WTC11 (cell line): ENCODE data around the gene SMAP2.

Source experiments
- ARID4B ChIP-seq: sonication (generic); formaldehyde crosslinking; IDR thresholded peaks from 2 replicates; pipeline ENCODE4 v1.8.0; 2023; ENCODE audit warnings: missing genetic modification reagents, mild to moderate bottlenecking, borderline replicate concordance
- CREB1 ChIP-seq: sonication (generic); formaldehyde crosslinking; IDR thresholded peaks from 2 replicates; pipeline ENCODE4 v1.8.0; 2023; ENCODE audit warnings: mild to moderate bottlenecking, missing genetic modification reagents
- CTCF ChIP-seq: fragments of 200-600 bp; IDR thresholded peaks from 2 replicates; pipeline ENCODE4 v1.8.0; 2022; ENCODE audit warnings: antibody characterized with exemption
- ELF4 ChIP-seq: sonication (generic); formaldehyde crosslinking; IDR thresholded peaks from 2 replicates; pipeline ENCODE4 v1.8.1; 2022; ENCODE audit warnings: low read depth, mild to moderate bottlenecking, moderate library complexity, missing genetic modification reagents
- FOXK1 ChIP-seq: sonication (generic); formaldehyde crosslinking; IDR thresholded peaks from 2 replicates; pipeline ENCODE4 v1.8.0; 2022; ENCODE audit warnings: mild to moderate bottlenecking, moderate library complexity, missing genetic modification reagents
- MLX ChIP-seq: sonication (generic); formaldehyde crosslinking; IDR thresholded peaks from 2 replicates; pipeline ENCODE4 v1.8.1; 2023; ENCODE audit warnings: mild to moderate bottlenecking, missing genetic modification reagents, moderate library complexity
- NR2C2 ChIP-seq: sonication (generic); formaldehyde crosslinking; IDR thresholded peaks from 2 replicates; pipeline ENCODE4 v1.8.0; 2022; ENCODE audit warnings: mild to moderate bottlenecking, missing genetic modification reagents
- USF2 ChIP-seq: sonication (generic); formaldehyde crosslinking; IDR thresholded peaks from 2 replicates; pipeline ENCODE4 v1.8.1; 2023; ENCODE audit warnings: mild to moderate bottlenecking, missing genetic modification reagents, moderate library complexity
- ZNF121 ChIP-seq: sonication (generic); formaldehyde crosslinking; IDR thresholded peaks from 2 replicates; pipeline ENCODE4 v1.8.0; 2023; ENCODE audit warnings: missing genetic modification reagents
- ZNF138 ChIP-seq: sonication (generic); formaldehyde crosslinking; conservative IDR thresholded peaks from 2 replicates; pipeline ENCODE4 v1.8.1; 2022; ENCODE audit warnings: mild to moderate bottlenecking, moderate library complexity, missing genetic modification reagents
- TF ChIP-seq, protein P1 (sequence below): sonication (generic); formaldehyde crosslinking; IDR thresholded peaks from 2 replicates; pipeline ENCODE4 v1.8.0; 2022; ENCODE audit warnings: mild to moderate bottlenecking, missing genetic modification reagents

DNA sequence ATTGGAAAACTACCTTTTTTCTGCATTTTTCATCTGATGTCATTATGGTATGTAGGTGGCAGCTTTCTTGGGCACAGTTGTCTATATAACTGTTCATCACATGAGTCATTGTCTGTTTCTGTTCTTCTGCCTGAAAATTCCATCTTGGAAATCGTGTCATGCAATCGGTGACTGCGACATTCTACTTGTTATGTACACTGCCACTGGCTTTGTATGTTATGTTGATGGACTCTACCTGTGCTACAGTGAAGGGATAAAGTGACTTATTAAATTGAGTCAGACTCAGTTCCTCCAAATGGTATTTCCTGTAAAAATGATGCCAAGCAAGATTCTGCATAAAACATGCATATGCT lies 8.6 kb downstream of the SMAP2 start:
- TF ChIP-seq CTCF (no peak), ZNF121 (no peak), MLX (no peak), ARID4B (no peak), CREB1 (no peak), FOXK1 (CRISPR knock-in tag) (no peak), ZNF138 (CRISPR knock-in tag) (no peak), USF2 (CRISPR knock-in tag) (no peak), ELF4 (no peak), NR2C2 (CRISPR knock-in tag) (no peak)
- TF ChIP-seq, protein P1, sequence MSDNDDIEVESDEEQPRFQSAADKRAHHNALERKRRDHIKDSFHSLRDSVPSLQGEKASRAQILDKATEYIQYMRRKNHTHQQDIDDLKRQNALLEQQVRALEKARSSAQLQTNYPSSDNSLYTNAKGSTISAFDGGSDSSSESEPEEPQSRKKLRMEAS: no peak
